H9 (cell line): ENCODE measurements around the gene ITGAX. TPM values are rescaled to one million over a fixed set of nuclear protein-coding genes. Genes with fewer than 3 reads are reported as not detected.

ENCODE experiments used
- DNase-seq: peaks from one replicate; pipeline ENCODE4 v3.0.0-alpha.2; 2017
- H2AFZ ChIP-seq: one replicate; pipeline ENCODE4 v1.6.1; 2013; ENCODE audit warnings: mild to moderate bottlenecking, low read length, control low read depth, moderate library complexity
- H2AK5ac ChIP-seq: 2 replicates; pipeline ENCODE4 v1.6.1; 2013; ENCODE audit warnings: low read length, control low read depth, mixed read lengths; ENCODE audit not compliant: insufficient read length
- H2BK120ac ChIP-seq: one replicate; pipeline ENCODE4 v1.6.1; 2013; ENCODE audit warnings: low read depth, mild to moderate bottlenecking, low read length, control low read depth, inconsistent platforms; ENCODE audit not compliant: poor library complexity, severe bottlenecking
- H2BK12ac ChIP-seq: 2 replicates; pipeline ENCODE4 v1.6.1; 2013; ENCODE audit warnings: low read length, control low read depth, mixed read lengths, low read depth; ENCODE audit not compliant: insufficient read length
- H2BK15ac ChIP-seq: 2 replicates; pipeline ENCODE4 v1.6.1; 2013; ENCODE audit warnings: low read depth, low read length, control low read depth
- H2BK20ac ChIP-seq: one replicate; pipeline ENCODE4 v1.6.1; 2013; ENCODE audit warnings: low read depth, mild to moderate bottlenecking, low read length, control low read depth, inconsistent platforms; ENCODE audit not compliant: poor library complexity, severe bottlenecking
- H2BK5ac ChIP-seq: 2 replicates; pipeline ENCODE4 v1.6.1; 2013; ENCODE audit warnings: low read length, control low read depth, mixed read lengths; ENCODE audit not compliant: insufficient read length
- H3K14ac ChIP-seq: 2 replicates; pipeline ENCODE4 v1.6.1; 2013; ENCODE audit warnings: low read length, control low read depth; ENCODE audit not compliant: insufficient read depth
- H3K18ac ChIP-seq: 2 replicates; pipeline ENCODE4 v1.6.1; 2013; ENCODE audit warnings: low read depth, mild to moderate bottlenecking, mixed read lengths, low read length, control low read depth; ENCODE audit not compliant: insufficient read length
- H3K23ac ChIP-seq: 2 replicates; pipeline ENCODE4 v1.6.1; 2013; ENCODE audit warnings: low read length, control low read depth, mixed read lengths, low read depth; ENCODE audit not compliant: insufficient read length
- H3K23me2 ChIP-seq: 2 replicates; pipeline ENCODE4 v1.6.1; 2013; ENCODE audit warnings: low read depth, mild to moderate bottlenecking, mixed read lengths, low read length, control low read depth; ENCODE audit not compliant: insufficient read length, poor library complexity, severe bottlenecking
- H3K27ac ChIP-seq: 2 replicates; pipeline ENCODE4 v1.5.1; 2013; ENCODE audit warnings: low read length, control low read depth, mixed read lengths, low read depth; ENCODE audit not compliant: insufficient read length
- H3K27me3 ChIP-seq: 2 replicates; pipeline ENCODE4 v1.6.1; 2013; ENCODE audit warnings: low read length, control low read depth, inconsistent platforms; ENCODE audit not compliant: insufficient read depth
- H3K4ac ChIP-seq: 2 replicates; pipeline ENCODE4 v1.6.1; 2013; ENCODE audit warnings: low read depth, mild to moderate bottlenecking, control low read depth, inconsistent platforms, low read length, moderate library complexity
- H3K4me1 ChIP-seq: 2 replicates; pipeline ENCODE4 v1.6.1; 2013; ENCODE audit warnings: low read length, control low read depth, inconsistent platforms; ENCODE audit not compliant: insufficient read depth
- H3K4me2 ChIP-seq: 2 replicates; pipeline ENCODE4 v1.6.1; 2013; ENCODE audit warnings: low read length, control low read depth, mixed read lengths; ENCODE audit not compliant: insufficient read length, insufficient read depth
- H3K56ac ChIP-seq: 2 replicates; pipeline ENCODE4 v1.6.1; 2013; ENCODE audit warnings: low read depth, mild to moderate bottlenecking, mixed read lengths, low read length, control low read depth; ENCODE audit not compliant: insufficient read length
- H3K79me1 ChIP-seq: 2 replicates; pipeline ENCODE4 v1.6.1; 2013; ENCODE audit warnings: low read depth, mild to moderate bottlenecking, moderate library complexity, low read length, control low read depth, inconsistent platforms; ENCODE audit not compliant: insufficient read depth, poor library complexity, severe bottlenecking
- H3K79me2 ChIP-seq: 2 replicates; pipeline ENCODE4 v1.6.1; 2013; ENCODE audit warnings: low read length, control low read depth, inconsistent platforms; ENCODE audit not compliant: insufficient read depth
- H3K9ac ChIP-seq: 2 replicates; pipeline ENCODE4 v1.6.1; 2013; ENCODE audit warnings: low read length, control low read depth, mixed read lengths; ENCODE audit not compliant: insufficient read length; ENCODE audit errors: extremely low read depth
- H3K9me3 ChIP-seq: one replicate; pipeline ENCODE4 v1.6.1; 2013; ENCODE audit warnings: low read depth, low read length, inconsistent platforms; ENCODE audit not compliant: control insufficient read depth
- H3T11ph ChIP-seq: one replicate; pipeline ENCODE4 v1.6.1; 2013; ENCODE audit warnings: mild to moderate bottlenecking, low read length, control low read depth, inconsistent platforms
- H4K20me1 ChIP-seq: one replicate; pipeline ENCODE4 v1.6.1; 2013; ENCODE audit not compliant: control insufficient read depth, insufficient read length, insufficient read depth
- H4K5ac ChIP-seq: 2 replicates; pipeline ENCODE4 v1.6.1; 2013; ENCODE audit warnings: low read depth, mild to moderate bottlenecking, mixed read lengths, low read length, control low read depth; ENCODE audit not compliant: insufficient read length
- H4K8ac ChIP-seq: replicated peaks from 2 replicates; pipeline ENCODE4 v1.6.1; 2013; ENCODE audit warnings: low read length, control low read depth, mixed read lengths, low read depth; ENCODE audit not compliant: insufficient read length
- H4K91ac ChIP-seq: 2 replicates; pipeline ENCODE4 v1.6.1; 2013; ENCODE audit warnings: low read depth, mild to moderate bottlenecking, moderate library complexity, mixed read lengths, low read length, control low read depth; ENCODE audit not compliant: insufficient read length
- H3K27ac Mint-ChIP-seq, 3 experiments: 2 replicates in 2 of 3; 3 replicates in 1 of 3; pipeline ENCODE4 v1.8.0; 2020 to 2021; ENCODE audit warnings: mixed read lengths in 3 of 3, mild to moderate bottlenecking in 1 of 3, moderate library complexity in 1 of 3
- H3K27me3 Mint-ChIP-seq: 2 replicates; pipeline ENCODE4 v1.8.0; 2021; ENCODE audit warnings: low read depth, mild to moderate bottlenecking, moderate library complexity, mixed read lengths
- H3K36me3 Mint-ChIP-seq, 3 experiments: 2 replicates in 2 of 3; 3 replicates in 1 of 3; pipeline ENCODE4 v1.8.0; 2020 to 2021; ENCODE audit warnings: low read depth in 3 of 3, mixed read lengths in 3 of 3; ENCODE audit not compliant: insufficient read depth in 1 of 3
- H3K4me1 Mint-ChIP-seq, 2 experiments: 2 replicates each; pipeline ENCODE4 v1.8.0; 2020; ENCODE audit warnings: mixed read lengths in 2 of 2
- H3K4me3 Mint-ChIP-seq, 2 experiments: 2 replicates in 1 of 2; 3 replicates in 1 of 2; pipeline ENCODE4 v1.8.0; 2020 to 2021; ENCODE audit warnings: mild to moderate bottlenecking in 2 of 2, mixed read lengths in 2 of 2, moderate library complexity in 1 of 2
- H3K9me3 Mint-ChIP-seq, 2 experiments: 2 replicates in 1 of 2; 3 replicates in 1 of 2; pipeline ENCODE4 v1.8.0; 2020; ENCODE audit warnings: mild to moderate bottlenecking in 2 of 2, mixed read lengths in 2 of 2, moderate library complexity in 1 of 2
- CTCF ChIP-seq: fragments of 200-600 bp; sonication (generic); conservative IDR thresholded peaks from 3 replicates; pipeline ENCODE4 v1.8.0; 2021; ENCODE audit warnings: antibody characterized with exemption, mild to moderate bottlenecking
- WGBS: extraction: QIAGEN DNeasy Blood & Tissue Kit; methylation state at CpG from one replicate; pipeline ENCODE4 v1.1.7; 2013; ENCODE audit warnings: missing lambda C conversion rate, low lambda C conversion rate, mixed read lengths; ENCODE audit not compliant: insufficient read length; ENCODE audit errors: extremely low coverage; 5-methylcytosine and 5-hydroxymethylcytosine counted together
- total RNA-seq: library from RNA; stranded (reverse); gene quantifications from 2 replicates; pipeline ENCODE4 v1.2.1, GENCODE V29; 2021

ITGAX gene
- total RNA-seq, 1 experiment from 2014 or later = 0.28 TPM

DNA sequence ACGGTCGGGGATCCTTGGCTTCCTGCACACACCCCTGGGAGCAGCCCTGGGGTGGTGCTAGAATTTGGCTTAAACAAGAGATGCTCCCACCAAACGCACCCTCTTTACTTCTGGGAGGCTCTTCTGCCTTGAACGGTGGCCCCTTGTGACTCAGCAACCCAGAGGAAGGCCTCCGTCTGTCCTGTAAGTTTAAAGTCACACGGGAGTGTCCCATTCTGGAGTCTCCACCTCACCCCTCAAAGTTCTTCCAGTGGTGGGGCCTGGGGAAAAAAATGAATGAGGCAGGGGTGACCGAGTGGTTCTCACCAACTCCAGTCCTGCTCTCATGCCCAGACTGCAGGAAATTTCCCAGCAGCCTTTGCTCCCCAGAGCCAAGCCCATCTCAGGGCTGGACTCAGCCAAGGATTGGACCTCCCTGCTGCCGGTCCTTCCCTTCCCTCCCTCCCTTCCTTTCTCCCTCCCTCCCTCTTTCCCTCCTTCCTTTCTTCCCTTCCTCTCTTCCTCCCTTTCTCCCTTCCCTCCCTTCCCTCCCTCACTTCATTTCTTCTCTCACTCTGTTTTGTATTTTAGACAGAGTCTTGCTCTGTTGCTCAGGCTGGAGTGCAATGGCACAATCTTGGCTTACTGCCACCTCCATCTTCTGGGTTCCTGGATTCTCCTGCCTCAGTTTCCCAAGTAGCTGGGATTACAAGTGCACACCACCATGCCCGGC, 49.5 kb downstream of the ITGAX start:
- H3K9me3 Mint-ChIP-seq = peaks cover 0 to 3% of the 10 kb centered on the region in 2 experiments; a peak in 1 of 5 replicates
- H4K20me1 ChIP-seq = no peaks in the 10 kb centered on the region
- no peak overlapping the region for H3K4me3 Mint-ChIP-seq
- H2BK12ac ChIP-seq = no peak overlapping the region
- H3K14ac ChIP-seq = no peak overlapping the region
- no peak overlapping the region for H4K5ac ChIP-seq
- no peak overlapping the region for H3K9ac ChIP-seq
- H2BK15ac ChIP-seq = no peak overlapping the region
- no peak overlapping the region for H4K8ac ChIP-seq
- peaks cover 19% of the 10 kb centered on the region for H3K27me3 Mint-ChIP-seq
- H3T11ph ChIP-seq = no peak overlapping the region
- no peak overlapping the region for H3K4ac ChIP-seq
- no peak overlapping the region for H2BK5ac ChIP-seq
- no peak overlapping the region for H2AK5ac ChIP-seq
- no peak overlapping the region for H2BK20ac ChIP-seq
- no peak overlapping the region for H4K91ac ChIP-seq
- no peak overlapping the region for H3K23ac ChIP-seq
- no peak overlapping the region for H2AFZ ChIP-seq
- no peak overlapping the region for H3K18ac ChIP-seq
- no peak overlapping the region for H3K4me2 ChIP-seq
- H2BK120ac ChIP-seq = no peak overlapping the region
- H3K4me1 Mint-ChIP-seq = no peaks in the 10 kb centered on the region
- no peak for TF ChIP-seq CTCF
- H3K27ac ChIP-seq = no peak overlapping the region
- no peak for DNase-seq
- H3K79me1 ChIP-seq = no peaks in the 10 kb centered on the region
- H3K79me2 ChIP-seq = no peaks in the 10 kb centered on the region
- H3K4me1 ChIP-seq = no peaks in the 10 kb centered on the region
- H3K27me3 ChIP-seq = no peaks in the 10 kb centered on the region
- no peaks in the 10 kb centered on the region for H3K23me2 ChIP-seq
- no peaks in the 10 kb centered on the region for H3K9me3 ChIP-seq
- WGBS = no CpG with 5 or more reads among the region's 9 CpGs
- H3K36me3 Mint-ChIP-seq = peaks cover 0 to 2% (median 0%) of the 10 kb centered on the region in 3 experiments; a peak in 2 of 7 replicates
- H3K56ac ChIP-seq = no peak overlapping the region
- no peak overlapping the region for H3K27ac Mint-ChIP-seq
